Gastroesophageal sphincter (tissue), 4 donors: ENCODE measurements around the gene NCKAP5. TPM values are rescaled to one million over a fixed set of nuclear protein-coding genes. Genes with fewer than 3 reads are reported as not detected.

Experiments
- ATAC-seq: fragments of 150-250 bp; one replicate; pipeline ENCODE4 v1.9.1; 2016; ENCODE audit warnings: mild to moderate bottlenecking, moderate library complexity
- H3K27ac ChIP-seq, 4 donors: fragments of 200-600 bp; sonication (generic) in 3 of 4; 1 replicate in 3 of 4; 2 replicates in 1 of 4; pipeline ENCODE4 v1.5.1; 2016 to 2019
- H3K27me3 ChIP-seq: fragments of 200-600 bp; sonication (generic); one replicate; pipeline ENCODE4 v1.5.1; 2019
- H3K36me3 ChIP-seq, 2 donors: fragments of 200-600 bp; sonication (generic); one replicate each; pipeline ENCODE4 v1.5.1; 2019; ENCODE audit warnings: control low read depth in 1 of 2
- H3K4me1 ChIP-seq, 3 donors: fragments of 200-600 bp; sonication (generic); 1 replicate in 2 of 3; 2 replicates in 1 of 3; pipeline ENCODE4 v1.5.1; 2016 to 2019; ENCODE audit warnings: control low read depth in 2 of 3
- H3K4me3 ChIP-seq, 2 donors: fragments of 200-600 bp; sonication (generic); one replicate each; pipeline ENCODE4 v1.5.1; 2019; ENCODE audit warnings: mild to moderate bottlenecking in 1 of 2, moderate library complexity in 1 of 2
- H3K9me3 ChIP-seq, 3 donors: fragments of 200-600 bp; sonication (generic); one replicate each; pipeline ENCODE4 v1.5.1; 2017 to 2019; ENCODE audit warnings: control low read depth in 2 of 3
- CTCF ChIP-seq, 4 experiments: fragments of 200-600 bp in 2 of 4; fragments of 450-650 bp in 2 of 4; sonication (generic) in 1 of 4; IDR thresholded peaks; one replicate each; pipeline ENCODE4 v1.5.1; 2017 to 2019; ENCODE audit warnings: antibody characterized with exemption in 4 of 4, mild to moderate bottlenecking in 2 of 4, moderate library complexity in 2 of 4
- EP300 ChIP-seq: sonication (generic); formaldehyde crosslinking; IDR thresholded peaks from one replicate; pipeline ENCODE4 v1.6.1; 2017; ENCODE audit warnings: antibody characterized with exemption, mild to moderate bottlenecking
- POLR2A ChIP-seq, 2 donors: fragments of 450-650 bp; IDR thresholded peaks; one replicate each; pipeline ENCODE4 v1.6.1; 2017; ENCODE audit warnings: antibody characterized with exemption in 2 of 2, mild to moderate bottlenecking in 2 of 2, moderate library complexity in 1 of 2
- POLR2AphosphoS5 ChIP-seq: sonication (generic); formaldehyde crosslinking; IDR thresholded peaks from one replicate; pipeline ENCODE4 v1.6.1; 2017; ENCODE audit warnings: antibody characterized with exemption
- WGBS, 2 donors: methylation state at CpG; one replicate each; pipeline ENCODE4 v1.1.5; 2018; ENCODE audit warnings: low coverage in 1 of 2; 5-methylcytosine and 5-hydroxymethylcytosine counted together
- total RNA-seq, 4 donors: library from RNA; depleted of rRNA; stranded (reverse); fragments of >200 nt; gene quantifications; one replicate each; pipeline ENCODE4 v1.1.0, GENCODE V29; 2016

Gene NCKAP5
- total RNA-seq, 4 donors from 2014 or later = 0.16 to 0.57 (median 0.33) TPM

DNA sequence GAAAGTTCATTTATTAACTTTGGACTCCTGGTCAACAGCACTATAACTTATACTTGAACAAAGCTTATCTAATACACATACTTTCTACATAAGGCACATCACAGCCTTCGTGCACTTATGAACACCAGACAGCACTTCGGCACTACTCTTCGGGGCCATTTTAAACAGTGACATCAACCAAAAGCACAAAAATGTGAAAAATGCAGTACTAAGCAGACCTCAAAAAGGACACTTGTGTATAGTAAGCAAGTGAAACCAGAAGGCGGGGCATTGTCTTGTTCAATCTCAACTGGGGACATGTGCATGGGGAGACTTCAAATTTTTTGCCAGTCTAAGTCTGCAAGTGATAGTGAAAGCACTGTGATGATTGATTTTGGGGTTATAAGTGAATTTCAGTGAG lies 163.0 kb downstream of the NCKAP5 start:
- Histone ChIP-seq H3K36me3 (no peaks in the 10 kb centered on the region), H3K4me3 (no peak overlapping the region), H3K27ac (no peak overlapping the region), H3K4me1 (no peaks in the 10 kb centered on the region), H3K9me3 (no peaks in the 10 kb centered on the region), H3K27me3 (no peaks in the 10 kb centered on the region)
- ATAC-seq = no peak
- WGBS, 2 donors = 69 to 76% methylated on average over 4 of the region's 4 CpGs
- TF ChIP-seq POLR2A (IDR thresholded peaks at IDR 0.05) (no peak), POLR2AphosphoS5 (no peak)

- no peak overlapping the region for H3K4me3 ChIP-seq
- H3K27me3 ChIP-seq = no peaks in the 10 kb centered on the region
- WGBS, 2 donors = 89 to 97% methylated on average over 2 of the region's 2 CpGs
- no peaks in the 10 kb centered on the region for H3K36me3 ChIP-seq
- TF ChIP-seq POLR2A (IDR thresholded peaks at IDR 0.05) = no peak
- no peak for TF ChIP-seq EP300
- TF ChIP-seq CTCF (IDR thresholded peaks at IDR 0.05) = no peak
- TF ChIP-seq POLR2AphosphoS5 = no peak
- H3K9me3 ChIP-seq = no peaks in the 10 kb centered on the region
- no peaks in the 10 kb centered on the region for H3K4me1 ChIP-seq
- H3K27ac ChIP-seq = no peak overlapping the region
- no peak for ATAC-seq
Measured at GRCh38 chr2:133400411-133400810, 167.9 kb downstream of the NCKAP5 start.

GRCh38 chr2:133393895-133394294 lies 174.4 kb downstream of the NCKAP5 start:
- no peak overlapping the region for H3K27ac ChIP-seq
- peaks cover 0 to 7% (median 0%) of the 10 kb centered on the region in 3 donors for H3K9me3 ChIP-seq
- ATAC-seq = no peak
- TF ChIP-seq EP300 = no peak
- no peak for TF ChIP-seq POLR2AphosphoS5
- H3K36me3 ChIP-seq = no peaks in the 10 kb centered on the region
- no peaks in the 10 kb centered on the region for H3K4me1 ChIP-seq
- peaks cover 3% of the 10 kb centered on the region for H3K27me3 ChIP-seq
- no peak overlapping the region for H3K4me3 ChIP-seq
- 71 to 75% methylated on average over 1 of the region's 1 CpG for WGBS, 2 donors

- no peak for ATAC-seq
- Histone ChIP-seq H3K36me3 (no peaks in the 10 kb centered on the region), H3K27me3 (peaks cover 3% of the 10 kb centered on the region), H3K4me3 (no peak overlapping the region), H3K9me3 (peaks cover 0 to 24% (median 0%) of the 10 kb centered on the region in 3 donors), H3K27ac (no peak overlapping the region), H3K4me1 (no peaks in the 10 kb centered on the region)
- WGBS, 2 donors = 93% methylated on average over 4 of the region's 4 CpGs; no CpG with 5 or more reads in 1 of the 2 donors
- no peak for TF ChIP-seq POLR2A (IDR thresholded peaks at IDR 0.05)
- no peak for TF ChIP-seq POLR2AphosphoS5
- no peak for TF ChIP-seq EP300
- no peak for TF ChIP-seq CTCF (IDR thresholded peaks at IDR 0.05)
Measured at GRCh38 chr2:133390156-133390555, 178.1 kb downstream of the NCKAP5 start.

GRCh38 chr2:133389569-133389968 lies 178.7 kb downstream of the NCKAP5 start:
- Histone ChIP-seq H3K36me3 (no peaks in the 10 kb centered on the region), H3K9me3 (peaks cover 0 to 24% (median 0%) of the 10 kb centered on the region in 3 donors), H3K27ac (no peak overlapping the region), H3K4me1 (no peaks in the 10 kb centered on the region), H3K4me3 (no peak overlapping the region), H3K27me3 (peaks cover 3% of the 10 kb centered on the region)
- ATAC-seq = no peak
- WGBS, 2 donors = 74 to 100% methylated on average over 2 to 5 of the region's 5 CpGs
- TF ChIP-seq CTCF (IDR thresholded peaks at IDR 0.05) = no peak
- no peak for TF ChIP-seq POLR2A (IDR thresholded peaks at IDR 0.05)
- no peak for TF ChIP-seq EP300
- no peak for TF ChIP-seq POLR2AphosphoS5

DNA sequence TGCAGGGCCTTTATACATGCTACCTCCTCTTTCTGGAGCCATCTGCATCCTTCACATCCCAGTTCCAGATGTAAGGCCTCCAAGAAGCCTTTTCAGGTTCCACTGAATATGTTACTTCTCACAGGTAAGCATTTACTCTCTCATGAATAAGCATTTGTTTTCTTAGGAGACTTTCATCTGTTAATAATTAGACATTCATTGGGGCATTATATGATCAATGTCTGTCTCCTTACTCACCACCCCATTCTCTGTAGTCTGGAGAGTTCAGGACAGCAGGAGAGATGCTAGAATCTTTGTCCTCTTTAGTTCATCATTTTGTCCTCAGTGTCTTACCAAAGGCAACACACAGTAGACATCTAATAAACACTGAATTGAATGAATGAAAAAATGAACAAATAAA lies 185.7 kb downstream of the NCKAP5 start:
- no peak for ATAC-seq
- H3K36me3 ChIP-seq = no peaks in the 10 kb centered on the region
- no peak overlapping the region for H3K27ac ChIP-seq
- TF ChIP-seq CTCF (IDR thresholded peaks at IDR 0.05) = no peak
- no peak for TF ChIP-seq EP300
- TF ChIP-seq POLR2A (IDR thresholded peaks at IDR 0.05) = no peak
- TF ChIP-seq POLR2AphosphoS5 = no peak
- peaks cover 0 to 8% (median 0%) of the 10 kb centered on the region in 3 donors for H3K9me3 ChIP-seq
- no peaks in the 10 kb centered on the region for H3K27me3 ChIP-seq
- H3K4me1 ChIP-seq = no peaks in the 10 kb centered on the region
- H3K4me3 ChIP-seq = no peak overlapping the region
